MM.1S (cell line): ENCODE measurements around the gene ZBED1.

Experiments
- EZH2phosphoT487 ChIP-seq: fragments of 300-600 bp; sonication (generic); IDR thresholded peaks from 2 replicates; pipeline ENCODE4 v1.6.1; 2018; ENCODE audit warnings: antibody characterized with exemption, low read length
- TF ChIP-seq, protein P1 (sequence below): fragments of 300-600 bp; sonication (generic); IDR thresholded peaks from 2 replicates; pipeline ENCODE4 v1.5.1; 2016; ENCODE audit warnings: antibody characterized with exemption, low read length, mixed read lengths

DNA sequence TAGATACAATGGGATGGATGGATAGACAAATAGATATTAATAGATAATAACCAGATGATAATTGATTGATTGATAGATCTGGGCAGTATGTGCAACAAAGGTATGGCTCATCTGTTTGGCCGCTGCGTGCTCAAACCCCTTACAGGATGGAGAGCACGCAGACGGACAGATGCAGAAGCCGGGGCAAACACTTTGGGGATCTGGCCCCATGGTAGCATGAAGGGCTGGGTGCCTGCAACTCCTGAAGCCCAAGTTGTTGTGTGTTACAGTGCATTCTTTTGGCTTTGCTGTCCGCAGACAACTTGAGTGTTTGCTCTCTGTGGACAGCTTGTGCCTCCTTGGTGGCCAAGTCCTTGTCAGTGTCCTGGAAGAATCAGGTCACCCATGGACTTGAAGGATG lies 10.6 kb upstream of the ZBED1 start:
- TF ChIP-seq, protein P1, sequence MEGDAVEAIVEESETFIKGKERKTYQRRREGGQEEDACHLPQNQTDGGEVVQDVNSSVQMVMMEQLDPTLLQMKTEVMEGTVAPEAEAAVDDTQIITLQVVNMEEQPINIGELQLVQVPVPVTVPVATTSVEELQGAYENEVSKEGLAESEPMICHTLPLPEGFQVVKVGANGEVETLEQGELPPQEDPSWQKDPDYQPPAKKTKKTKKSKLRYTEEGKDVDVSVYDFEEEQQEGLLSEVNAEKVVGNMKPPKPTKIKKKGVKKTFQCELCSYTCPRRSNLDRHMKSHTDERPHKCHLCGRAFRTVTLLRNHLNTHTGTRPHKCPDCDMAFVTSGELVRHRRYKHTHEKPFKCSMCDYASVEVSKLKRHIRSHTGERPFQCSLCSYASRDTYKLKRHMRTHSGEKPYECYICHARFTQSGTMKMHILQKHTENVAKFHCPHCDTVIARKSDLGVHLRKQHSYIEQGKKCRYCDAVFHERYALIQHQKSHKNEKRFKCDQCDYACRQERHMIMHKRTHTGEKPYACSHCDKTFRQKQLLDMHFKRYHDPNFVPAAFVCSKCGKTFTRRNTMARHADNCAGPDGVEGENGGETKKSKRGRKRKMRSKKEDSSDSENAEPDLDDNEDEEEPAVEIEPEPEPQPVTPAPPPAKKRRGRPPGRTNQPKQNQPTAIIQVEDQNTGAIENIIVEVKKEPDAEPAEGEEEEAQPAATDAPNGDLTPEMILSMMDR, result no peak
- TF ChIP-seq EZH2phosphoT487, result no peak
